Muscle layer of duodenum (tissue), 2 donors: ENCODE measurements around the gene TRIM44.
"Not testable (repeated sequence)": the region's sequence is repeated elsewhere in the genome, so short reads cannot be mapped to it uniquely, and the experiment has no call there.

Experiments
- H3K27ac ChIP-seq: one replicate; pipeline ENCODE4 v1.7.0; 2013; ENCODE audit warnings: mild to moderate bottlenecking, low read length
- H3K27me3 ChIP-seq: one replicate; pipeline ENCODE4 v1.7.0; 2013; ENCODE audit warnings: low read depth, mild to moderate bottlenecking, control low read depth, low read length
- H3K36me3 ChIP-seq, 2 donors: one replicate each; pipeline ENCODE4 v1.7.0; 2013; ENCODE audit warnings: low read length in 2 of 2, control low read depth in 1 of 2, mild to moderate bottlenecking in 1 of 2; ENCODE audit not compliant: insufficient read depth in 2 of 2, control insufficient read depth in 1 of 2
- H3K4me1 ChIP-seq, 2 donors: one replicate each; pipeline ENCODE4 v1.7.0; 2013; ENCODE audit warnings: low read length in 2 of 2, mild to moderate bottlenecking in 2 of 2, control low read depth in 1 of 2, moderate library complexity in 1 of 2; ENCODE audit not compliant: insufficient read depth in 2 of 2, control insufficient read depth in 1 of 2
- H3K4me3 ChIP-seq, 2 donors: one replicate each; pipeline ENCODE4 v1.7.0; 2013; ENCODE audit warnings: low read length in 2 of 2, low read depth in 1 of 2, mild to moderate bottlenecking in 1 of 2
- H3K9me3 ChIP-seq, 2 donors: one replicate each; pipeline ENCODE4 v1.7.0; 2013; ENCODE audit warnings: low read length in 2 of 2, control low read depth in 1 of 2, mild to moderate bottlenecking in 1 of 2; ENCODE audit not compliant: control insufficient read depth in 1 of 2
- donor health status: healthy.

The TRIM44 gene

GRCh38 chr11:35658020-35658948 is 4.3 kb upstream of the TRIM44 start:
- Histone ChIP-seq H3K36me3 (no peaks in the 10 kb centered on the region), H3K4me1 (peaks cover 0 to 5% of the 10 kb centered on the region in 2 donors), H3K27ac (no peak overlapping the region), H3K27me3 (no peaks in the 10 kb centered on the region), H3K4me3 (no peak overlapping the region), H3K9me3 (no peaks in the 10 kb centered on the region)

GRCh38 chr11:35661534-35661933 is 1.0 kb upstream of the TRIM44 start:
- Histone ChIP-seq H3K9me3 (peaks cover 0 to 11% of the 10 kb centered on the region in 2 donors), H3K27me3 (no peaks in the 10 kb centered on the region), H3K4me3 (peak overlapping the region; percentile 94 to 99), H3K36me3 (no peaks in the 10 kb centered on the region), H3K27ac (peak overlapping the region; percentile 89), H3K4me1 (peaks cover 0 to 20% of the 10 kb centered on the region in 2 donors)

- peaks cover 0 to 20% of the 10 kb centered on the region in 2 donors for H3K4me1 ChIP-seq
- peaks cover 0 to under 1% of the 10 kb centered on the region in 2 donors for H3K36me3 ChIP-seq
- H3K4me3 ChIP-seq = peak overlapping the region; percentile 94 to 99
- peaks cover 0 to 11% of the 10 kb centered on the region in 2 donors for H3K9me3 ChIP-seq
- H3K27ac ChIP-seq = peak overlapping the region; percentile 89
- H3K27me3 ChIP-seq = no peaks in the 10 kb centered on the region
Observed at GRCh38 chr11:35662061-35662648, 420 bp upstream of the TRIM44 start.

- H3K27ac ChIP-seq = peak overlapping the region; percentile 89
- H3K27me3 ChIP-seq = no peaks in the 10 kb centered on the region
- H3K9me3 ChIP-seq = peaks cover 0 to 11% of the 10 kb centered on the region in 2 donors
- peaks cover 0 to 5% of the 10 kb centered on the region in 2 donors for H3K36me3 ChIP-seq
- H3K4me1 ChIP-seq = peaks cover 0 to 20% of the 10 kb centered on the region in 2 donors
- H3K4me3 ChIP-seq = peak overlapping the region; percentile 94 to 99
Observed at GRCh38 chr11:35663408-35663702, 780 bp downstream of the TRIM44 start.

GRCh38 chr11:35664977-35665441 is 2.4 kb downstream of the TRIM44 start:
- H3K4me1 ChIP-seq = peaks cover 0 to 20% of the 10 kb centered on the region in 2 donors
- no peaks in the 10 kb centered on the region for H3K27me3 ChIP-seq
- H3K4me3 ChIP-seq = peak overlapping the region; percentile 1 to 99
- no peak overlapping the region for H3K27ac ChIP-seq
- H3K9me3 ChIP-seq = peaks cover 0 to 11% of the 10 kb centered on the region in 2 donors
- H3K36me3 ChIP-seq = peaks cover 0 to 5% of the 10 kb centered on the region in 2 donors

GRCh38 chr11:35667257-35667656 is 4.7 kb downstream of the TRIM44 start:
- Histone ChIP-seq H3K9me3 (peaks cover 0 to 11% of the 10 kb centered on the region in 2 donors), H3K4me3 (no peak overlapping the region), H3K36me3 (peaks cover 0 to 5% of the 10 kb centered on the region in 2 donors), H3K27ac (no peak overlapping the region), H3K4me1 (peaks cover 5 to 23% of the 10 kb centered on the region in 2 donors), H3K27me3 (no peaks in the 10 kb centered on the region)

GRCh38 chr11:35668350-35668749 is 5.8 kb downstream of the TRIM44 start:
- peaks cover 5 to 21% of the 10 kb centered on the region in 2 donors for H3K4me1 ChIP-seq
- not testable (repeated sequence) for H3K27ac ChIP-seq, H3K4me3 ChIP-seq, H3K27me3 ChIP-seq, H3K36me3 ChIP-seq
- peaks cover 0 to 11% of the 10 kb centered on the region in 2 donors for H3K9me3 ChIP-seq

- Histone ChIP-seq H3K4me1 (peaks cover 12 to 16% of the 10 kb centered on the region in 2 donors), H3K9me3 (no peaks in the 10 kb centered on the region), H3K27ac (no peak overlapping the region)
Observed at GRCh38 chr11:35671396-35672127, 9.0 kb downstream of the TRIM44 start.

GRCh38 chr11:35672608-35673007 is 10.0 kb downstream of the TRIM44 start:
- H3K4me1 ChIP-seq = peaks cover 12 to 20% of the 10 kb centered on the region in 2 donors
- peaks cover 0 to under 1% of the 10 kb centered on the region in 2 donors for H3K36me3 ChIP-seq
- no peak overlapping the region for H3K27ac ChIP-seq
- no peaks in the 10 kb centered on the region for H3K9me3 ChIP-seq
- no peak overlapping the region for H3K4me3 ChIP-seq
- H3K27me3 ChIP-seq = no peaks in the 10 kb centered on the region

More at GRCh38 chr11:35671396-35672127, 9.0 kb downstream of the TRIM44 start:
- no peak overlapping the region for H3K4me3 ChIP-seq
- H3K27me3 ChIP-seq = no peaks in the 10 kb centered on the region
- H3K36me3 ChIP-seq = peaks cover 0 to 5% of the 10 kb centered on the region in 2 donors

GRCh38 chr11:35675901-35676610 is 13.5 kb downstream of the TRIM44 start:
- Histone ChIP-seq H3K4me3 (no peak overlapping the region), H3K27ac (no peak overlapping the region), H3K9me3 (no peaks in the 10 kb centered on the region), H3K27me3 (no peaks in the 10 kb centered on the region), H3K4me1 (peaks cover 8 to 20% of the 10 kb centered on the region in 2 donors), H3K36me3 (no peaks in the 10 kb centered on the region)
